GM13976 (cell line): ENCODE results near the gene WDFY1.

Experiments
- DNase-seq: peaks from one replicate; pipeline ENCODE4 v3.0.0; 2012; ENCODE audit warnings: low spot score
- in situ Hi-C: fragments of 300-500 bp; cut with MboI; formaldehyde crosslinking; loops from one replicate; pipeline ENCODE4 v1.12.0; 2022; ENCODE audit warnings: low sequenced_read_pairs, mixed read lengths, inconsistent platforms; ENCODE audit not compliant: unreplicated experiment
- TF ChIP-seq, protein P1 (sequence below): IDR thresholded peaks from 2 replicates; pipeline ENCODE4 v1.5.1; 2012; ENCODE audit warnings: borderline replicate concordance, mild to moderate bottlenecking; ENCODE audit not compliant: insufficient read depth; ENCODE audit errors: extremely low read depth, missing control alignments, control extremely low read depth

Gene WDFY1

GRCh38 chr2:223981241-223981640, 36.1 kb upstream of the WDFY1 start:
- in situ Hi-C loops, result no loop called here
- DNase-seq, result no peak
- TF ChIP-seq, protein P1, sequence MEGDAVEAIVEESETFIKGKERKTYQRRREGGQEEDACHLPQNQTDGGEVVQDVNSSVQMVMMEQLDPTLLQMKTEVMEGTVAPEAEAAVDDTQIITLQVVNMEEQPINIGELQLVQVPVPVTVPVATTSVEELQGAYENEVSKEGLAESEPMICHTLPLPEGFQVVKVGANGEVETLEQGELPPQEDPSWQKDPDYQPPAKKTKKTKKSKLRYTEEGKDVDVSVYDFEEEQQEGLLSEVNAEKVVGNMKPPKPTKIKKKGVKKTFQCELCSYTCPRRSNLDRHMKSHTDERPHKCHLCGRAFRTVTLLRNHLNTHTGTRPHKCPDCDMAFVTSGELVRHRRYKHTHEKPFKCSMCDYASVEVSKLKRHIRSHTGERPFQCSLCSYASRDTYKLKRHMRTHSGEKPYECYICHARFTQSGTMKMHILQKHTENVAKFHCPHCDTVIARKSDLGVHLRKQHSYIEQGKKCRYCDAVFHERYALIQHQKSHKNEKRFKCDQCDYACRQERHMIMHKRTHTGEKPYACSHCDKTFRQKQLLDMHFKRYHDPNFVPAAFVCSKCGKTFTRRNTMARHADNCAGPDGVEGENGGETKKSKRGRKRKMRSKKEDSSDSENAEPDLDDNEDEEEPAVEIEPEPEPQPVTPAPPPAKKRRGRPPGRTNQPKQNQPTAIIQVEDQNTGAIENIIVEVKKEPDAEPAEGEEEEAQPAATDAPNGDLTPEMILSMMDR, result no peak

GRCh38 chr2:223980803-223981202, 35.7 kb upstream of the WDFY1 start:
- no peak for DNase-seq
- TF ChIP-seq, protein P1, result no peak
- in situ Hi-C loops, result no loop called here

GRCh38 chr2:223980397-223980735, 35.2 kb upstream of the WDFY1 start:
- TF ChIP-seq, protein P1, result no peak
- in situ Hi-C loops, result no loop called here
- no peak for DNase-seq

- in situ Hi-C loops, result no loop called here
- TF ChIP-seq, protein P1, result no peak
Measured at GRCh38 chr2:223979730-223980396, 34.7 kb upstream of the WDFY1 start.

DNA sequence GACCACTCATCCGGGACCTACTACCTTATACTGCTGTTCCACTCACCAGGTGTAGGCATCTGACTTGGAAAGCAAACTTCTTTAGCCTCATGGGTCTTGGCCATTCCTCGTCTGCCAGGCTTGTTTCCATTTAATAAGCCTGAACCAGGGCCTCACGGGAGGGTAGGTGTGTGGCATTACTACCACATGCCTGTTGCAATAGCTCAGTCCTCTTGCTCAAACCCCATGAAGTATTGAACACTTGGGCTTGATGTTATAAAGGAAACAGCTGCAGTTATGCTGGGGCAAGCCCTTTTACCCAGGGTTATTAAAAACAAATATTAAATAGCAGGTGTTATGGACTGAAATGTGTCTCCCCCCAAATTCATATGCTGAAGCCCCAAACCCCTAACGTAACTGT, 33.3 kb upstream of the WDFY1 start:
- in situ Hi-C loops, result no loop called here
- DNase-seq, result no peak
- TF ChIP-seq, protein P1, result no peak

More at GRCh38 chr2:223979730-223980396, 34.7 kb upstream of the WDFY1 start:
- DNase-seq, result no peak

- TF ChIP-seq, protein P1, result no peak
- no peak for DNase-seq
- in situ Hi-C loops, result no loop called here
Measured at GRCh38 chr2:223976635-223977226, 31.6 kb upstream of the WDFY1 start.
